CD14-positive monocyte (primary cell): ENCODE measurements around the gene GMFB. TPM values are rescaled to one million over a fixed set of nuclear protein-coding genes. Genes with fewer than 3 reads are reported as not detected.

Experiments
- DNase-seq, 3 donors: peaks; one replicate each; pipeline ENCODE4 v3.0.0-alpha.2; 2011 to 2022
- H2AFZ ChIP-seq: 2 replicates; pipeline ENCODE4 v1.6.0; 2012; ENCODE audit warnings: mild to moderate bottlenecking, low read depth, low read length, inconsistent platforms; ENCODE audit not compliant: insufficient read depth, poor library complexity, severe bottlenecking
- H3K27ac ChIP-seq, 2 donors: 1 replicate in 1 of 2; 2 replicates in 1 of 2; pipeline ENCODE4 v1.5.1; 2012 to 2013; ENCODE audit warnings: low read length in 2 of 2, control low read depth in 1 of 2, inconsistent platforms in 1 of 2, low read depth in 1 of 2, mild to moderate bottlenecking in 1 of 2
- H3K27me3 ChIP-seq, 2 donors: one replicate each; pipeline versions ENCODE4 v1.6.0 to v1.6.1; 2011 to 2013; ENCODE audit warnings: low read length in 2 of 2; ENCODE audit not compliant: control insufficient read depth in 2 of 2, insufficient read depth in 2 of 2
- H3K36me3 ChIP-seq, 2 donors: replicated peaks in 1 of 2; 1 replicate in 1 of 2; 2 replicates in 1 of 2; pipeline versions ENCODE4 v1.5.1 to v1.6.1; 2012 to 2013; ENCODE audit warnings: low read length in 2 of 2, control low read depth in 1 of 2, inconsistent platforms in 1 of 2, mild to moderate bottlenecking in 1 of 2; ENCODE audit not compliant: insufficient read depth in 2 of 2, control insufficient read depth in 1 of 2
- H3K4me1 ChIP-seq, 2 donors: 1 replicate in 1 of 2; 2 replicates in 1 of 2; pipeline versions ENCODE4 v1.5.1 to v1.6.1; 2012 to 2013; ENCODE audit warnings: low read length in 2 of 2, control low read depth in 1 of 2, inconsistent platforms in 1 of 2, mild to moderate bottlenecking in 1 of 2, moderate library complexity in 1 of 2; ENCODE audit not compliant: insufficient read depth in 2 of 2, control insufficient read depth in 1 of 2
- H3K4me2 ChIP-seq: replicated peaks from 2 replicates; pipeline ENCODE3; 2012; ENCODE audit warnings: low read length, moderate library complexity, mild to moderate bottlenecking; ENCODE audit not compliant: poor library complexity, severe bottlenecking; ENCODE audit errors: extremely low read depth
- H3K4me3 ChIP-seq, 3 experiments: fragments of 200-600 bp in 1 of 3; sonication (generic) in 1 of 3; replicated peaks in 1 of 3; 1 replicate in 2 of 3; 2 replicates in 1 of 3; pipeline ENCODE4 v1.5.1; 2011 to 2013; ENCODE audit warnings: low read length in 3 of 3, mild to moderate bottlenecking in 3 of 3, control low read depth in 2 of 3, low read depth in 2 of 3, inconsistent platforms in 1 of 3, moderate library complexity in 1 of 3
- H3K79me2 ChIP-seq: 2 replicates; pipeline ENCODE4 v1.6.0; 2012; ENCODE audit warnings: mild to moderate bottlenecking, control low read depth, inconsistent platforms, low read length, moderate library complexity; ENCODE audit not compliant: insufficient read depth
- H3K9ac ChIP-seq: 2 replicates; pipeline ENCODE4 v1.6.0; 2017; ENCODE audit warnings: low read length, mild to moderate bottlenecking; ENCODE audit not compliant: insufficient read depth, poor library complexity, severe bottlenecking
- H3K9me3 ChIP-seq, 2 donors: replicated peaks in 1 of 2; 1 replicate in 1 of 2; 2 replicates in 1 of 2; pipeline versions ENCODE4 v1.5.1 to v1.6.1; 2012 to 2013; ENCODE audit warnings: low read length in 2 of 2, control low read depth in 1 of 2; ENCODE audit not compliant: control insufficient read depth in 1 of 2, insufficient read depth in 1 of 2
- H4K20me1 ChIP-seq: 2 replicates; pipeline ENCODE4 v1.6.0; 2012; ENCODE audit warnings: mild to moderate bottlenecking, low read length, control low read depth, moderate library complexity; ENCODE audit not compliant: insufficient read depth
- H3K27ac Mint-ChIP-seq, 7 donors: one replicate each; pipeline ENCODE4 v1.8.0; 2020; ENCODE audit warnings: mild to moderate bottlenecking in 7 of 7, mixed read lengths in 7 of 7, moderate library complexity in 6 of 7, inconsistent platforms in 2 of 7
- H3K27me3 Mint-ChIP-seq, 3 donors: one replicate each; pipeline ENCODE4 v1.8.0; 2021 to 2022; ENCODE audit warnings: low read depth in 3 of 3, mild to moderate bottlenecking in 3 of 3, mixed read lengths in 3 of 3, moderate library complexity in 3 of 3, inconsistent platforms in 1 of 3
- H3K36me3 Mint-ChIP-seq, 2 donors: one replicate each; pipeline ENCODE4 v1.8.0; 2020; ENCODE audit warnings: mixed read lengths in 2 of 2, inconsistent platforms in 1 of 2, mild to moderate bottlenecking in 1 of 2
- H3K4me1 Mint-ChIP-seq: one replicate; pipeline ENCODE4 v1.8.0; 2020; ENCODE audit warnings: mild to moderate bottlenecking, mixed read lengths
- H3K4me3 Mint-ChIP-seq, 2 donors: one replicate each; pipeline ENCODE4 v1.8.0; 2020; ENCODE audit warnings: mild to moderate bottlenecking in 2 of 2, mixed read lengths in 2 of 2, moderate library complexity in 1 of 2
- H3K9me3 Mint-ChIP-seq, 7 donors: one replicate each; pipeline ENCODE4 v1.8.0; 2020 to 2022; ENCODE audit warnings: mixed read lengths in 7 of 7, mild to moderate bottlenecking in 6 of 7, moderate library complexity in 6 of 7, inconsistent platforms in 2 of 7
- CTCF ChIP-seq: fragments of 200-600 bp; IDR thresholded peaks from one replicate; pipeline ENCODE4 v1.8.0; 2022; ENCODE audit warnings: antibody characterized with exemption, mild to moderate bottlenecking
- WGBS: methylation state at CpG from one replicate; pipeline ENCODE4 v1.1.5; 2013; ENCODE audit warnings: missing lambda C conversion rate; ENCODE audit not compliant: insufficient coverage; 5-methylcytosine and 5-hydroxymethylcytosine counted together
- intact Hi-C, 2 donors: fragments of 100-400 bp; cut with micrococcal nuclease; formaldehyde crosslinking; loops; one replicate each; pipeline versions ENCODE4 v1.15.0 to v1.15.1; 2023
- polyA plus RNA-seq, 3 donors: library from polyadenylated mRNA; depleted of rRNA in 1 of 3; unstranded in 2 of 3; stranded (reverse) in 1 of 3; fragments of 300-500 nt in 2 of 3; fragments of >200 nt in 1 of 3; fragmentation: Illumina TruSeq in 2 of 3; gene quantifications; 1 replicate in 2 of 3; 2 replicates in 1 of 3; pipeline ENCODE4 v1.2.3, GENCODE V29; 2012 to 2021

GMFB gene
- polyA plus RNA-seq, 3 donors, result 10.8 to 41.1 (median 26.1) TPM

GRCh38 chr14:54440873-54441868 lies 47.6 kb downstream of the GMFB start, which contains the start of gene CNIH1:
Gene CNIH1, minus strand, starts transcription at chr14:54441374. Its CDS starts 47 bp downstream, at chr14:54441327.
- intact Hi-C loops, result loop anchor here (5.0 kb wide), 3 partner anchors 44 to 1889 kb away; partner anchors contain the start of genes CDKN3 (in 2 of the 2), GPR137C (in 1 of the 2) and TXNDC16 (in 1 of the 2)
- H3K4me1 Mint-ChIP-seq, result peaks cover 41% of the 10 kb centered on the region

More at GRCh38 chr14:54440873-54441868, 47.6 kb downstream of the GMFB start, which contains the start of gene CNIH1:
- H3K4me3 ChIP-seq, result peak within 1 kb of the TSS; percentile 55 to 90 (median 77)
- peaks cover 22 to 32% of the 10 kb centered on the region in 2 donors for H3K4me1 ChIP-seq
- Mint-ChIP-seq H3K4me3 (peak within 1 kb of the TSS; percentile 76 to 92), H3K9me3 (no peaks in the 10 kb centered on the region), H3K36me3 (peaks cover 0 to 7% of the 10 kb centered on the region in 2 donors), H3K27me3 (no peaks in the 10 kb centered on the region), H3K27ac (peak within 1 kb of the TSS; percentile 83 to 92 (median 87))
- peak; percentile 92 for TF ChIP-seq CTCF
- H3K27ac ChIP-seq, result peak within 1 kb of the TSS; percentile 83 to 86
- peak; percentile 89 to 91 (median 90) for DNase-seq
- H3K27me3 ChIP-seq, result no peaks in the 10 kb centered on the region
- H4K20me1 ChIP-seq, result peaks cover 16% of the 10 kb centered on the region
- peak within 1 kb of the TSS; percentile 85 for H3K4me2 ChIP-seq
- peak within 1 kb of the TSS; percentile 80 for H2AFZ ChIP-seq
- under 1% methylated on average over 80 of the region's 100 CpGs for WGBS
- no peaks in the 10 kb centered on the region for H3K9me3 ChIP-seq
- no peaks in the 10 kb centered on the region for H3K36me3 ChIP-seq
- peak within 1 kb of the TSS; percentile 87 for H3K9ac ChIP-seq
- H3K79me2 ChIP-seq, result peaks cover 47% of the 10 kb centered on the region
